Activated CD4-positive, alpha-beta T cell treated with anti-CD3 and anti-CD28 coated beads for 36 hours (primary cell): ENCODE measurements around the gene LSM2. TPM values are rescaled to one million over a fixed set of nuclear protein-coding genes. Genes with fewer than 3 reads are reported as not detected.
"Not testable (repeated sequence)": the region's sequence is repeated elsewhere in the genome, so short reads cannot be mapped to it uniquely, and the experiment has no call there.

Experiments used
- ATAC-seq: fragments of 200-7000 bp; cut with Tn5 transposase; one replicate; pipeline ENCODE4 v1.10.0; 2021; ENCODE audit warnings: mild to moderate bottlenecking, moderate library complexity
- CTCF ChIA-PET: fragments of 350-600 bp; sonication (Branson Sonifier 250); formaldehyde crosslinking; loops from one replicate; lab custom pipeline; 2021; ENCODE audit warnings: antibody characterized with exemption; lab: Charles Lee
- POLR2A ChIA-PET: fragments of 350-600 bp; sonication (Branson Sonifier 250); formaldehyde crosslinking; loops from one replicate; lab custom pipeline; 2021; ENCODE audit warnings: antibody characterized with exemption, inconsistent platforms; lab: Charles Lee
- DNase-seq: peaks from one replicate; pipeline ENCODE4 v3.0.0-alpha.2; 2020
- H3K27ac Mint-ChIP-seq: one replicate; pipeline ENCODE4 v1.8.0; 2021; ENCODE audit warnings: mixed read lengths
- H3K27me3 Mint-ChIP-seq: one replicate; pipeline ENCODE4 v1.8.0; 2021; ENCODE audit warnings: mixed read lengths
- H3K36me3 Mint-ChIP-seq: one replicate; pipeline ENCODE4 v1.8.0; 2021; ENCODE audit warnings: low read depth, mixed read lengths
- H3K4me1 Mint-ChIP-seq: one replicate; pipeline ENCODE4 v1.8.0; 2021; ENCODE audit warnings: mixed read lengths
- H3K4me3 Mint-ChIP-seq: one replicate; pipeline ENCODE4 v1.8.0; 2021; ENCODE audit warnings: mild to moderate bottlenecking, moderate library complexity, mixed read lengths
- H3K9me3 Mint-ChIP-seq: one replicate; pipeline ENCODE4 v1.8.0; 2021; ENCODE audit warnings: low read depth, mixed read lengths
- intact Hi-C, 2 experiments: fragments of 100-400 bp; cut with DNase I in 1 of 2; cut with micrococcal nuclease in 1 of 2; formaldehyde crosslinking; loops; one replicate each; pipeline versions ENCODE4 v1.14.2 to v1.15.1; 2022 to 2024; cut with DNase I, micrococcal nuclease
- total RNA-seq, 2 experiments: library from RNA; stranded (reverse); gene quantifications; one replicate each; pipeline ENCODE4 v1.2.3, GENCODE V29; 2021

Gene LSM2
- total RNA-seq, 2 experiments from 2014 or later, result 112 to 124 TPM

DNA sequence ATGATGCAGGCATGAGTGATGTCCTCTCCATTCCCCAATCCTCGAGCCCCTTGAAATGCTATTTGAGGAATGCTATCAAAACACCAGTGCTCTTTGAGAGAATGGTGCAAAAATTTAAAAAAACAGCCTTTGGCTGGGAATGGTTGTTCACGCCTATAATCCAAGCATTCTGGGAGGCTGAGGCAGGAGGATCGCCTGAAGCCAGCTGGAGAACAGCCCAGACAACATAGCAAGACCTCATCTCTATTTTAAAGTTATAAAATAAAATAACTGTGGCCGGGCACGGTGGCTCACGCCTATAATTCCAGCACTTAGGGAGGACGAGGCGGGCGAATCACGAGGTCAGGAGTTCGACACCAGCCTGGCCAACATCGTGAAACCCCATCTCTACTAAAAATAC, 7.0 kb downstream of the LSM2 start:
- Mint-ChIP-seq H3K4me1 (peaks cover 30% of the 10 kb centered on the region), H3K36me3 (peaks cover 25% of the 10 kb centered on the region), H3K27me3 (no peaks in the 10 kb centered on the region), H3K9me3 (no peaks in the 10 kb centered on the region), H3K4me3 (no peak overlapping the region), H3K27ac (no peak overlapping the region)
- CTCF ChIA-PET, result interaction anchor here (0.6 to 1.5 kb wide), 5 partner anchors 8 to 138 kb away, joined by 3 to 4 read pairs (median 4); no protein-coding TSS in a partner anchor
- intact Hi-C loops, result loop anchor here in 1 of 2 experiments (10.0 kb wide), 1 partner anchor 1475 kb away; the partner anchor contains the start of gene TRIM39
- POLR2A ChIA-PET, result no interaction called here
- DNase-seq, result no peak
- no peak for ATAC-seq

DNA sequence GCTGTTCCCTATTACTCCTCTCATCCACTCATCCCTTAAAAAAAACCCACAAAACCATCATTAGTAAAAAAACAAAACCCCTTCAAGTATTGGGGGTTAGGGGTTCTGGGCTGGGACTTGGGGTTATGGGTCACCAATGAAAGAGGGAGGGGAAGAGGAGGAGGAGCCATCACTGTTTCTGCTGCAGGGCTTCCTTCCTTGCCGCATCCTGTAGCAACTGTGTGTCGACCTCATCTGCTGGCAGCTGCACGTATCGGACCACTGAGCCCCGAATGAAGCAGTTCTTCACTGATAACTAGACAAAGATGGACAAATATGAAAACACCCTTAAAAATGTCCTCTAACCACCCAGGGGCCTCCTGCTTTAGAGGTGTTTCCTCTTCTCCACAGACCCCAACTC, 9.2 kb downstream of the LSM2 start:
- H3K36me3 Mint-ChIP-seq, result peaks cover 31% of the 10 kb centered on the region
- H3K4me1 Mint-ChIP-seq, result peaks cover 38% of the 10 kb centered on the region
- no peaks in the 10 kb centered on the region for H3K9me3 Mint-ChIP-seq
- intact Hi-C loops, result loop anchor here (1.0 to 2.0 kb wide), 2 partner anchors 9 to 15 kb away; partner anchors contain the start of gene LSM2 (in 1 of the 2)
- no peaks in the 10 kb centered on the region for H3K27me3 Mint-ChIP-seq
- H3K27ac Mint-ChIP-seq, result peak overlapping the region; percentile 86
- H3K4me3 Mint-ChIP-seq, result no peak overlapping the region
- CTCF ChIA-PET, result interaction anchor here (1.6 kb wide), 1 partner anchor 32 kb away, joined by 4 read pairs; no protein-coding TSS in a partner anchor
- POLR2A ChIA-PET, result interaction anchor here (0.5 to 0.6 kb wide), 2 partner anchors 33 to 211 kb away, joined by 3 to 5 read pairs; no protein-coding TSS in a partner anchor
- DNase-seq (peak; percentile 51), ATAC-seq (peak; percentile 17)

DNA sequence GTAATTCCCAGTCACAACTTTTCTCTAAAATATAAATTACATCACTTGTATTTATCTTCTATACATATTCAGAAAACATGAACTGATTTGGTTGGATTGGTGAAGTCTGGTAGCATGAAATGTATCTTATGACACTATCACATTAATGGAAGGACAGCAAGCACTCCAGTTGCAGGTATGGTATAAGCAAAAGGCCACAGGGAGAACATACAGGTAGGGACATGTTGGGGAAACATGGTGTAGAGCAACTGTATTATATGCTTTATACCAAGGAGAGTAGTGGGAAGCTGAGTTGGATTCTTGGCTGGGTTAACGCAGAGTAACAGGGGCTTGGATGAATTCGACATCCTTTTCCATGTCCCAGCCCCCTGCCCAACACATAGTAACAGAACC, 9.8 kb downstream of the LSM2 start:
- Mint-ChIP-seq H3K4me3 (no peak overlapping the region), H3K27ac (peak overlapping the region; percentile 40), H3K27me3 (no peaks in the 10 kb centered on the region), H3K4me1 (peaks cover 43% of the 10 kb centered on the region), H3K36me3 (peaks cover 31% of the 10 kb centered on the region), H3K9me3 (no peaks in the 10 kb centered on the region)
- ATAC-seq (no peak), DNase-seq (no peak)
- CTCF ChIA-PET, result interaction anchor here (1.2 to 2.1 kb wide), 5 partner anchors 9 to 31 kb away, joined by 5 to 15 read pairs (median 6); partner anchors contain the start of genes HSPA1B and LSM2
- intact Hi-C loops, result loop anchor here (1.0 to 2.0 kb wide), 2 partner anchors 9 to 16 kb away; partner anchors contain the start of gene LSM2 (in 1 of the 2)
- POLR2A ChIA-PET, result interaction anchor here (0.6 kb wide), 2 partner anchors 34 to 178 kb away, joined by 3 to 5 read pairs; no protein-coding TSS in a partner anchor

DNA sequence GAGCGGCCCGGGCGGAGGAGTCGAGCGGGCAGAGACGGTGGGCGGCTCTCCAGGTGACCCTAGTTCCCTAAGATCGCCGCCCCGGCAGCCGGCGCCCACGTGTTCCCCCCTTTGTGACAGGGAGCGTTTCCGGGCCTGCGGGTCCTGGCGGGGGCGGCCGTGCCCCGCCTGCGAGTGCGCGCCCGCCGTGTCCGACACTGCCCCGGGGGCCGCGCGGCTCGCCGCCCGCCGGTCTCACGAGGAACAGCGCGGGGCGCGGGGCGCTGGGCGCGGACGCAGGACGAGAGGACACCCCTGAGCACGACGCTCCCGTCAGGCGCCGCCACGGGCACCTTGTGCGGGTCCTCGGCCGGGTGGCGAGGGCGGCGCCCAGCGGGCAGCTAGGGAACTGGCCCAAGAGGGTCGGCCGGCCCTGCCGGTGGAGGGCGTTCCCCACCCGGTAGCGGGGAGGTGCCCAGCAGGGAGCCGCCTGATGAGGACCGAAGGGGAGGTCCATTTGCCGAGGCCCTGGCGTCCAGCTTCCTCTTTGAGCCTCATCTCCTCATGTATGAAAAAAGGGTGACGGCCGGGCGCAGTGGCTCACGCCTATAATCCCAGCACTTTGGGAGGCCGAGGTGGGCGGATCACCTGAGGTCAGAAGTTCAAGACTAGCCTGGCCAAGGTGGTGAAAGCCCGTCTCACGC, 11.0 kb downstream of the LSM2 start, which contains the start of gene VARS1:
Gene VARS1, minus strand, starts transcription at position 137 of the 683 bp plus-strand sequence. CDS start 535 bp downstream, outside the sequence.
- H3K27me3 Mint-ChIP-seq, result no peaks in the 10 kb centered on the region
- H3K27ac Mint-ChIP-seq, result peak within 1 kb of the TSS; percentile 95
- H3K9me3 Mint-ChIP-seq, result no peaks in the 10 kb centered on the region
- ATAC-seq (peak; percentile 82), DNase-seq (peak; percentile 92)
- POLR2A ChIA-PET, result interaction anchor here (0.6 to 1.0 kb wide), 6 partner anchors 11 to 179 kb away, joined by 3 to 4 read pairs (median 3); partner anchors contain the start of genes BAG6 and LSM2
- peak within 1 kb of the TSS; percentile 95 for H3K4me3 Mint-ChIP-seq
- CTCF ChIA-PET, result interaction anchor here (0.6 to 2.1 kb wide), 12 partner anchors 10 to 136 kb away, joined by 3 to 15 read pairs (median 5); partner anchors contain the start of genes HSPA1B and LSM2
- H3K4me1 Mint-ChIP-seq, result peaks cover 47% of the 10 kb centered on the region
- intact Hi-C loops, result loop anchor here (1.0 to 2.0 kb wide), 11 partner anchors 11 to 143 kb away; partner anchors contain the start of genes ABHD16A (in 1 of the 2), BAG6 (in 1 of the 2), DDAH2 (in 1 of the 2) and HSPA1B (in 1 of the 2)
- H3K36me3 Mint-ChIP-seq, result peaks cover 35% of the 10 kb centered on the region

DNA sequence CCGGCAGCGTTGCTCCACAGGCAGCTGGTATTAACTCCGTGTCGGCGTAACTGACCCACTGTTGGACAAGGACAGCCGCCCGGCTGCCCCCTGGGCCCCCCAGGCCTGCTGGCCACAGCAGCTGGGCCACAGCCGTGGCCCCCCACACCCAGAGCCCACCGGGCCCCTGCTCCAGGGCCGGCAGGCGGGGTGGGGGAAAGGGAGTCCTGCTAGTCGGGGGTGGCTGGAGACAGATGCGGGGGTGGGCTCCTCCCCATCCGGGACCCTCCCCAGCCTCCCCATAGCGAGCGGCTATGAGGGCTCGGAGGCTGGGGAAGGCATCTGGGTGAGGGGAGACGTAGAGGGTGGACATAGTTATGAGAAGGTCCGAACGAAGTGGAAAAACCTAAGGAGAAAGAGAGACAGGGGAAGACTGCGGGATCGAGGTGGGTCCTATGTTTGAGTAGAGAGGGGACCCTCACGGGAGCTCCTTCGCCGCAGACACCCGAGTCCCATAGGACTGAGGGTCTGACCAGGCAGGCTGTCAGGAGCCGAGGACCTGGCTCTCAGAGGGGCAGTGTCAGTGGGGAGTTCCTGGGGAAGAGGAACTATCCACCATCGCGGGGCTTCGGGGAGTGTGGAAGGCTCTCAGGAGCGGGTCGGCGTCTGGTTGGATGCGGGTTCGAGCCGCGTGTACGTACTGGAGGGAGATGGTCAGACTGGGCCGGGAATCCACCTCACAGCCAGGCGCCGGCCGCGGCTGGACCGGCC, 11.7 kb downstream of the LSM2 start:
- ChIA-PET CTCF (interaction anchor here (0.7 to 2.1 kb wide), 8 partner anchors 11 to 57 kb away, joined by 3 to 15 read pairs (median 6); partner anchors contain the start of gene LSM2), POLR2A (interaction anchor here (0.5 to 1.0 kb wide), 4 partner anchors 12 to 148 kb away, joined by 3 to 7 read pairs (median 3); partner anchors contain the start of genes BAG6, LSM2 and LY6G5B)
- Mint-ChIP-seq H3K4me1 (peaks cover 49% of the 10 kb centered on the region), H3K4me3 (peak overlapping the region; percentile 95), H3K27me3 (no peaks in the 10 kb centered on the region), H3K36me3 (peaks cover 40% of the 10 kb centered on the region), H3K9me3 (no peaks in the 10 kb centered on the region), H3K27ac (peak overlapping the region; percentile 95)
- DNase-seq, result no peak
- peak; percentile 32 for ATAC-seq
- intact Hi-C loops, result loop anchor here (1.0 to 2.0 kb wide), 10 partner anchors 11 to 143 kb away; partner anchors contain the start of genes ABHD16A (in 1 of the 2), BAG6 (in 1 of the 2), DDAH2 (in 1 of the 2) and HSPA1B (in 1 of the 2)

DNA sequence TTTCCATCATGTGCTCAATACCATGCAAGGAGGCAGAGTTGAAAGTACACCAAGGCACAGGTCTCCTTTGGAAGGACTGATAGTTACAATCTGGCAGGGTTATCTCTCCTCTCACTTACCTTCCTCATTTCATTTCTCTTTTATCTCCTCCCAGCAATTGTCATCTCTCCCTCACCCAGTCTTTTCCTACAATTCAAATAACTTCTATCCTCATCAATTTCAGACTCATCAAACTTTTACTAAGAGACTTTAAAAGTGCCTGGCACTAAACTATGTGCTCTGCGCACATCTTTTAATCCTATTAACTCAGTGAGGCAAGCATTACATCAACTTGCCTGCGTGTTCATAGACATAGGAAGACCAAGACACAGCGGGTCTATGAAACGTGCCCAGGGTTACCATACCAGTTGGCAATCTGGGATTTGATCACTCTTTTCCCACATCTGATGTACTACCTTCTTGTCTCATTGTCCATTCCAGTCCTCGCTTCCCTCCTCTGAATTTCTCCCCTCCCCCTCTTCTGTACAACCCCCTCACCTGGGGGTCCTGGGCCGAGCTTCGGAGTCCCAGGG, 12.4 kb downstream of the LSM2 start:
- H3K27ac Mint-ChIP-seq, result peak overlapping the region; percentile 83
- no peaks in the 10 kb centered on the region for H3K27me3 Mint-ChIP-seq
- CTCF ChIA-PET, result interaction anchor here (1.3 to 1.8 kb wide), 4 partner anchors 20 to 56 kb away, joined by 5 to 8 read pairs (median 6); no protein-coding TSS in a partner anchor
- intact Hi-C loops, result loop anchor here in 1 of 2 experiments (2.0 kb wide), 1 partner anchor 56 kb away; no protein-coding TSS in a partner anchor
- H3K36me3 Mint-ChIP-seq, result peaks cover 44% of the 10 kb centered on the region
- peaks cover 49% of the 10 kb centered on the region for H3K4me1 Mint-ChIP-seq
- DNase-seq (no peak), ATAC-seq (no peak)
- peak overlapping the region; percentile 95 for H3K4me3 Mint-ChIP-seq
- H3K9me3 Mint-ChIP-seq, result no peaks in the 10 kb centered on the region
- POLR2A ChIA-PET, result interaction anchor here (0.5 to 0.7 kb wide), 2 partner anchors 13 to 124 kb away, joined by 3 to 7 read pairs; partner anchors contain the start of genes LSM2 and LY6G5B

DNA sequence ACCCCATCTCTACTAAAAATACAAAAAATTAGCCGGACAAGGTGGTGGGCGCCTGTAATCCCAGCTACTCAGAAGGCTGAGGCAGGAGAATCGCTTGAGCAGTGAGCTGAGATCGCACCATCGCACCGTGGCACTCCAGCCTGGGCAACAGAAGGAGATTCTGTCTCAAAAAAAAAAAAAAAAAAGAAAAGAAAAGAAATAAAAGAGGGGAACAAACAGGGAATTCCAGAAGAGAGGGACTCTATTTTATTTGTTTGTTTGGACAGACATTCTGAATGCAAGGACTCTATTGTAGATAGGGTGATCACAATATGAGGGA, 12.9 kb downstream of the LSM2 start:
- POLR2A ChIA-PET, result interaction anchor here (0.7 kb wide), 1 partner anchor 12 kb away, joined by 9 read pairs; no protein-coding TSS in a partner anchor

DNA sequence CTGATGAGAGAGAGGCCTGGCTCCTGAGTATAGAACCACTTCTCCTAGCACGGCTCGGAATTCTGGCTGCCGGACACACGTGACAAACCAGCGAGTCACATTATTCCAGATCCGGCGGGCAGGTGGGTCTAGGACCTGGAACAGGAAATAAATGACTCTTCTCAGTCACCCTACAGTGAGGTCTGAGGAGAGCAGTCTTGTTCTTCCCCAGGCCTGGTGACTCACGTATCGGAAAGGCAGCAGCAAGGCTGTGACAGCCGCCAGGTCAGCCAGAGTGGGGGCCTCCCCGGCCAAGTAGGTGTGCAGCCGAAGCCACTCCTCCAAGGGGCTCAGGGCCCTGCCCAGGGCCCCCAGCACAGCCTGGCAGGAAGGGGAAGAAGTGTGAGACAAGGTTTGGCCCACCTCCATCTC, 14.0 kb downstream of the LSM2 start:
- CTCF ChIA-PET, result no interaction called here
- Mint-ChIP-seq H3K27ac (peak overlapping the region; percentile 72), H3K27me3 (no peaks in the 10 kb centered on the region), H3K4me1 (peaks cover 45% of the 10 kb centered on the region), H3K9me3 (no peaks in the 10 kb centered on the region), H3K36me3 (peaks cover 49% of the 10 kb centered on the region), H3K4me3 (no peak overlapping the region)
- POLR2A ChIA-PET, result no interaction called here
- intact Hi-C loops, result no loop called here
- ATAC-seq (peak; percentile 8), DNase-seq (peak; percentile 51)

More for the DNA sequence above, 12.9 kb downstream of the LSM2 start:
- peak overlapping the region; percentile 95 for H3K4me3 Mint-ChIP-seq
- peak overlapping the region; percentile 83 for H3K27ac Mint-ChIP-seq
- not testable (repeated sequence) for ATAC-seq, H3K9me3 Mint-ChIP-seq, DNase-seq, H3K27me3 Mint-ChIP-seq
- CTCF ChIA-PET, result interaction anchor here (1.3 kb wide), 1 partner anchor 56 kb away, joined by 5 read pairs; no protein-coding TSS in a partner anchor
- H3K4me1 Mint-ChIP-seq, result peaks cover 51% of the 10 kb centered on the region
- peaks cover 48% of the 10 kb centered on the region for H3K36me3 Mint-ChIP-seq
- intact Hi-C loops, result loop anchor here in 1 of 2 experiments (2.0 kb wide), 1 partner anchor 55 kb away; no protein-coding TSS in a partner anchor

DNA sequence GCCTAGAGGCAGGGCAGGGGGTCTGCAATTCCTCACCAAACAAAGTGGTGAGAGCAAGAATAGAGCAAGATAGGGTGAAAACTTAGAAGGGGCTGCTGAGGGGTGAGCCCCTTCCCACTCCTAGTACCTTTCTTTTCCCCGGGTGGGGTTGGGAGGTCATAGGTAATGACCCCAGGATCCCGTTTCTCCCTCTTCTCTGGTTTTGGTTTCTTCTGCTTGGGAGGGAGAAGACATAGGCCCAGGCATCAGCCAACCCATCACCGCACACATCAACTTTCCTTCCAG, 14.7 kb downstream of the LSM2 start:
- intact Hi-C loops, result no loop called here
- Mint-ChIP-seq H3K4me3 (no peak overlapping the region), H3K36me3 (peaks cover 44% of the 10 kb centered on the region), H3K4me1 (peaks cover 38% of the 10 kb centered on the region), H3K27me3 (no peaks in the 10 kb centered on the region), H3K27ac (no peak overlapping the region), H3K9me3 (no peaks in the 10 kb centered on the region)
- ATAC-seq (no peak), DNase-seq (no peak)
- ChIA-PET POLR2A (no interaction called here), CTCF (interaction anchor here (0.7 to 1.8 kb wide), 4 partner anchors 53 to 245 kb away, joined by 3 to 15 read pairs (median 3); partner anchors contain the start of gene MSH5)
